Prostate gland (tissue), 2 donors: ENCODE measurements around the gene TBC1D22A. TPM values are rescaled to one million over a fixed set of nuclear protein-coding genes. Genes with fewer than 3 reads are reported as not detected.

ENCODE experiments used
- DNase-seq: peaks from one replicate; pipeline ENCODE4 v3.0.0-alpha.2; 2019; ENCODE audit warnings: low spot score
- H3K27ac ChIP-seq, 2 donors: fragments of 200-600 bp; sonication (generic); 2 replicates each; pipeline ENCODE4 v1.5.1; 2017 to 2019
- H3K27me3 ChIP-seq: fragments of 200-600 bp; sonication (generic); replicated peaks from 2 replicates; pipeline ENCODE4 v1.5.1; 2019; ENCODE audit not compliant: insufficient read depth
- H3K36me3 ChIP-seq, 2 donors: fragments of 200-600 bp; sonication (generic); 1 replicate in 1 of 2; 2 replicates in 1 of 2; pipeline versions ENCODE4 v1.5.1 to v1.8.1; 2017 to 2019
- H3K4me1 ChIP-seq: fragments of 200-600 bp; sonication (generic); replicated peaks from 2 replicates; pipeline ENCODE4 v1.5.1; 2019
- H3K4me3 ChIP-seq, 2 donors: fragments of 200-600 bp; sonication (generic); 2 replicates each; pipeline ENCODE4 v1.5.1; 2017 to 2019
- H3K9me3 ChIP-seq: fragments of 200-600 bp; sonication (generic); 2 replicates; pipeline ENCODE4 v1.5.1; 2017
- POLR2A ChIP-seq: fragments of 450-650 bp; IDR thresholded peaks from one replicate; pipeline ENCODE4 v1.6.1; 2016; ENCODE audit warnings: antibody characterized with exemption, mild to moderate bottlenecking
- POLR2AphosphoS5 ChIP-seq: sonication (generic); formaldehyde crosslinking; IDR thresholded peaks from one replicate; pipeline ENCODE4 v1.6.1; 2017; ENCODE audit warnings: antibody characterized with exemption
- WGBS: methylation state at CpG from one replicate; pipeline ENCODE4 v1.1.5; 2018; 5-methylcytosine and 5-hydroxymethylcytosine counted together
- intact Hi-C: fragments of 100-400 bp; cut with DNase I; formaldehyde crosslinking; loops from one replicate; pipeline ENCODE4 v1.14.2; 2022
- total RNA-seq, 2 donors: library from RNA; depleted of rRNA; stranded (reverse); fragments of >200 nt; gene quantifications; one replicate each; pipeline ENCODE4 v1.1.0, GENCODE V29; 2016
- TF ChIP-seq, protein P1 (sequence below), 4 experiments: fragments of 200-600 bp in 2 of 4; fragments of 450-650 bp in 2 of 4; sonication (generic) in 2 of 4; IDR thresholded peaks; 1 replicate in 3 of 4; 2 replicates in 1 of 4; pipeline ENCODE4 v1.5.1; 2016 to 2019; ENCODE audit warnings: antibody characterized with exemption in 4 of 4, mild to moderate bottlenecking in 2 of 4, moderate library complexity in 2 of 4

The TBC1D22A gene
- total RNA-seq, 2 donors from 2014 or later = 16.0 to 30.7 TPM

DNA sequence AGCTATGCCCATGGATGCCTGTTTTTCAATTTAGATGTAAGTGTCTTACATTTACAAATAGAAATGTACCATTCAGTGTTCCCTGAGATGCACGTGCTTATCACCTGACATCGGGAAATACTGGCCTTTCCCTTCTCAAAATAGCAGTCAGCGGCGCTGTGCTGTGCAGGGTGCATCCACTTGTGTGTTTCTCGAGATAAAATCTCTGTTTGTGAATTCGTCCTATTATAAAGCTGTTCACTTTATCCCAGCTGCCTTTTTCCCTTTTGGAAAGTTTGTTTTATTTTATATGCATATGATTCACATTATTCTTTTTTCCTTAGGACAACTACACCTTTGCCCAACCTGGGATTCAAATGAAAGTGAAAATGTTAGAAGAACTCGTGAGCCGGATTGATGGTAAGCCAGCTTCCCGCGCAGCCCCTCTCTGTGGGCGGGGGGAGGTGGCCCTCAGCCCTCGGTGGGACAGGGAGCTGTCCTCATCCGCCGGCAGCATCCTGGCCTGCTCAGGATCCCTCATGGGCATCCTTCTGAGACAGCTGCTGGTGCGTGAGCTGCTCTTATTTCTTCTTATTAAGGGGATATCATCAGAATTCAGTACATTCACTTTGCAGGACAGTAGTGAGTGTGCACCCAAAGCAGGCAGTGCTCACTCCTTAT, 235.0 kb downstream of the TBC1D22A start:
- no peaks in the 10 kb centered on the region for H3K4me1 ChIP-seq
- H3K9me3 ChIP-seq = no peaks in the 10 kb centered on the region
- no peak overlapping the region for H3K27ac ChIP-seq
- intact Hi-C loops = no loop called here
- TF ChIP-seq POLR2A = no peak
- TF ChIP-seq, protein P1, sequence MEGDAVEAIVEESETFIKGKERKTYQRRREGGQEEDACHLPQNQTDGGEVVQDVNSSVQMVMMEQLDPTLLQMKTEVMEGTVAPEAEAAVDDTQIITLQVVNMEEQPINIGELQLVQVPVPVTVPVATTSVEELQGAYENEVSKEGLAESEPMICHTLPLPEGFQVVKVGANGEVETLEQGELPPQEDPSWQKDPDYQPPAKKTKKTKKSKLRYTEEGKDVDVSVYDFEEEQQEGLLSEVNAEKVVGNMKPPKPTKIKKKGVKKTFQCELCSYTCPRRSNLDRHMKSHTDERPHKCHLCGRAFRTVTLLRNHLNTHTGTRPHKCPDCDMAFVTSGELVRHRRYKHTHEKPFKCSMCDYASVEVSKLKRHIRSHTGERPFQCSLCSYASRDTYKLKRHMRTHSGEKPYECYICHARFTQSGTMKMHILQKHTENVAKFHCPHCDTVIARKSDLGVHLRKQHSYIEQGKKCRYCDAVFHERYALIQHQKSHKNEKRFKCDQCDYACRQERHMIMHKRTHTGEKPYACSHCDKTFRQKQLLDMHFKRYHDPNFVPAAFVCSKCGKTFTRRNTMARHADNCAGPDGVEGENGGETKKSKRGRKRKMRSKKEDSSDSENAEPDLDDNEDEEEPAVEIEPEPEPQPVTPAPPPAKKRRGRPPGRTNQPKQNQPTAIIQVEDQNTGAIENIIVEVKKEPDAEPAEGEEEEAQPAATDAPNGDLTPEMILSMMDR (IDR thresholded peaks at IDR 0.05) = no peak
- TF ChIP-seq POLR2AphosphoS5 = no peak
- H3K36me3 ChIP-seq = no peaks in the 10 kb centered on the region
- DNase-seq = no peak
- 89% methylated on average over 15 of the region's 15 CpGs for WGBS
- no peaks in the 10 kb centered on the region for H3K27me3 ChIP-seq
- H3K4me3 ChIP-seq = no peak overlapping the region

DNA sequence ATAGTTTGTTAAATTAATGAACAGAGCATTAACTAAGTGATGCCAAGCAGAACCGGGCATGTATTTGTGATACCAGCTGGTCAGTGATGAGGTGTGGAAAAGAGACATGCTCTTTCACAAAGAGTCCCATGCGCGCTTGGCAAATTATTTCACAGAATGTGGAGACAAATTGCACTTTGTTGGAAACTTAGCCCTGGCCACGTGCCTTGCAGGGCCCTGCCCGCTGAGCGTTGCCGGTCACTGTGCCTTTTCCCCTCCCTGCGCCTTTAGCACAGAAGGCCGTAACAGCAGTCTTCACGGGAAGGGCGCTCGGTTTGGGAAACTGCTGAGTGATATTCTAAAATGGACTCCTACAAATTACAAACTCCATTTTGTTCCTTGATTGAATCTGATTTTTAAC, 235.9 kb downstream of the TBC1D22A start:
- H3K4me1 ChIP-seq = no peaks in the 10 kb centered on the region
- H3K27me3 ChIP-seq = no peaks in the 10 kb centered on the region
- no peaks in the 10 kb centered on the region for H3K9me3 ChIP-seq
- WGBS = 96% methylated on average over 12 of the region's 12 CpGs
- no peak overlapping the region for H3K4me3 ChIP-seq
- no peak for TF ChIP-seq POLR2AphosphoS5
- TF ChIP-seq, protein P1 (IDR thresholded peaks at IDR 0.05) = no peak
- no peak for TF ChIP-seq POLR2A
- H3K27ac ChIP-seq = no peak overlapping the region
- no peaks in the 10 kb centered on the region for H3K36me3 ChIP-seq
- intact Hi-C loops = no loop called here
- no peak for DNase-seq

GRCh38 chr22:47000256-47000655, 237.8 kb downstream of the TBC1D22A start:
- Histone ChIP-seq H3K27ac (no peak overlapping the region), H3K4me1 (no peaks in the 10 kb centered on the region), H3K27me3 (no peaks in the 10 kb centered on the region), H3K4me3 (no peak overlapping the region), H3K36me3 (no peaks in the 10 kb centered on the region), H3K9me3 (no peaks in the 10 kb centered on the region)
- intact Hi-C loops = no loop called here
- WGBS = 97% methylated on average over 11 of the region's 11 CpGs
- no peak for DNase-seq
- TF ChIP-seq, protein P1 (IDR thresholded peaks at IDR 0.05) = no peak
- TF ChIP-seq POLR2AphosphoS5 (no peak), POLR2A (no peak)

- TF ChIP-seq POLR2A (no peak), POLR2AphosphoS5 (no peak)
- TF ChIP-seq, protein P1 (IDR thresholded peaks at IDR 0.05) = no peak
- DNase-seq = no peak
- H3K27ac ChIP-seq = no peak overlapping the region
- H3K4me1 ChIP-seq = no peaks in the 10 kb centered on the region
- H3K4me3 ChIP-seq = no peak overlapping the region
- no peaks in the 10 kb centered on the region for H3K9me3 ChIP-seq
- no peaks in the 10 kb centered on the region for H3K27me3 ChIP-seq
- intact Hi-C loops = no loop called here
- H3K36me3 ChIP-seq = no peaks in the 10 kb centered on the region
- 90% methylated on average over 4 of the region's 4 CpGs for WGBS
Measured at GRCh38 chr22:47000888-47001287, 238.4 kb downstream of the TBC1D22A start.

GRCh38 chr22:47001288-47001687, 238.8 kb downstream of the TBC1D22A start:
- intact Hi-C loops = no loop called here
- Histone ChIP-seq H3K36me3 (no peaks in the 10 kb centered on the region), H3K4me1 (no peaks in the 10 kb centered on the region), H3K27ac (no peak overlapping the region), H3K27me3 (no peaks in the 10 kb centered on the region), H3K9me3 (no peaks in the 10 kb centered on the region), H3K4me3 (no peak overlapping the region)
- 95% methylated on average over 9 of the region's 9 CpGs for WGBS
- no peak for TF ChIP-seq POLR2AphosphoS5
- no peak for TF ChIP-seq POLR2A
- TF ChIP-seq, protein P1 (IDR thresholded peaks at IDR 0.05) = no peak
- DNase-seq = no peak
